A673 (cell line): ENCODE data around the gene NAIF1. TPM values are rescaled to one million over a fixed set of nuclear protein-coding genes. Genes with fewer than 3 reads are reported as not detected.
A peak's percentile ranks its signal among the peaks of the same experiment; 100 is the strongest.

Experiments
- BruUV-seq: library from RNA; stranded (reverse); fragments of 400-500 nt; replicated peaks from 2 replicates; lab custom pipeline; 2021; lab: Mats Ljungman, UMichigan
- CTCF ChIA-PET: fragments of 300-600 bp; sonication (Branson Sonifier 250); formaldehyde crosslinking; loops from one replicate; lab custom pipeline; 2022; ENCODE audit warnings: antibody characterized with exemption; lab: Charles Lee
- POLR2A ChIA-PET: fragments of 300-600 bp; sonication (Branson Sonifier 250); formaldehyde crosslinking; loops from one replicate; lab custom pipeline; 2022; ENCODE audit warnings: antibody characterized with exemption; ENCODE audit not compliant: low non-redundant PET; lab: Charles Lee
- DNase-seq: peaks from one replicate; pipeline ENCODE4 v3.0.0-alpha.2; 2015; ENCODE audit warnings: low spot score
- H3K27ac ChIP-seq: fragments of 200-600 bp; sonication (generic); 2 replicates; pipeline ENCODE4 v1.5.1; 2016; ENCODE audit warnings: mixed run types, low read depth, mild to moderate bottlenecking, mixed read lengths, antibody characterized with exemption, low read length; ENCODE audit not compliant: poor library complexity, severe bottlenecking
- H3K27me3 ChIP-seq: fragments of 200-600 bp; sonication (generic); replicated peaks from 2 replicates; pipeline ENCODE4 v1.6.1; 2017; ENCODE audit warnings: mixed run types, low read depth, mild to moderate bottlenecking, mixed read lengths, antibody characterized with exemption, low read length; ENCODE audit not compliant: insufficient read depth, poor library complexity
- H3K36me3 ChIP-seq: fragments of 200-600 bp; sonication (generic); 2 replicates; pipeline ENCODE4 v1.6.1; 2016; ENCODE audit warnings: mixed run types, mild to moderate bottlenecking, mixed read lengths, antibody characterized with exemption, low read length; ENCODE audit not compliant: insufficient read depth, poor library complexity, severe bottlenecking
- H3K4me1 ChIP-seq: fragments of 200-600 bp; sonication (generic); 2 replicates; pipeline ENCODE4 v1.6.1; 2017; ENCODE audit warnings: mixed run types, mild to moderate bottlenecking, mixed read lengths, antibody characterized with exemption, low read length; ENCODE audit not compliant: insufficient read depth, poor library complexity, severe bottlenecking
- H3K4me3 ChIP-seq: fragments of 200-600 bp; sonication (generic); 2 replicates; pipeline ENCODE4 v1.5.1; 2016; ENCODE audit warnings: low read depth, mixed run types, mild to moderate bottlenecking, mixed read lengths, low read length; ENCODE audit not compliant: poor library complexity, severe bottlenecking
- H3K9me3 ChIP-seq: fragments of 200-600 bp; sonication (generic); 2 replicates; pipeline ENCODE4 v1.6.1; 2016; ENCODE audit warnings: mixed run types, low read depth, mild to moderate bottlenecking, mixed read lengths, antibody characterized with exemption, low read length; ENCODE audit not compliant: poor library complexity, severe bottlenecking
- EZH2 ChIP-seq: fragments of 200-600 bp; sonication (generic); IDR thresholded peaks from 2 replicates; pipeline ENCODE4 v1.6.1; 2017; ENCODE audit warnings: borderline replicate concordance, low read depth, mild to moderate bottlenecking, mixed read lengths, antibody characterized with exemption, low read length; ENCODE audit not compliant: poor library complexity, severe bottlenecking
- intact Hi-C: fragments of 100-400 bp; cut with micrococcal nuclease; formaldehyde crosslinking; loops from one replicate; pipeline ENCODE4 v1.10.0; 2022; ENCODE audit not compliant: unreplicated experiment
- total RNA-seq: library from RNA; stranded (reverse); gene quantifications from 2 replicates; pipeline ENCODE4 v1.2.3, GENCODE V29; 2021
- TF ChIP-seq, protein P1 (sequence below): fragments of 300-800, 200-600 bp; sonication (generic); conservative IDR thresholded peaks from 2 replicates; pipeline ENCODE4 v1.5.1; 2017; ENCODE audit warnings: low read depth, mild to moderate bottlenecking, antibody characterized with exemption, low read length, moderate library complexity, mixed read lengths

Gene NAIF1
- total RNA-seq, 1 experiment from 2014 or later, result 9.3 TPM

- Histone ChIP-seq H3K36me3 (no peaks in the 10 kb centered on the region), H3K4me3 (peak overlapping the region; percentile 2), H3K4me1 (peaks cover 62% of the 10 kb centered on the region), H3K27me3 (no peaks in the 10 kb centered on the region), H3K9me3 (no peaks in the 10 kb centered on the region), H3K27ac (peak overlapping the region; percentile 63)
- ChIA-PET CTCF (interaction anchor here (1.0 kb wide), 1 partner anchor 23 kb away, joined by 8 read pairs; no protein-coding TSS in a partner anchor), POLR2A (no interaction called here)
- intact Hi-C loops, result no loop called here
- TSS peak; percentile 54 for BruUV-seq
- TF ChIP-seq, protein P1, sequence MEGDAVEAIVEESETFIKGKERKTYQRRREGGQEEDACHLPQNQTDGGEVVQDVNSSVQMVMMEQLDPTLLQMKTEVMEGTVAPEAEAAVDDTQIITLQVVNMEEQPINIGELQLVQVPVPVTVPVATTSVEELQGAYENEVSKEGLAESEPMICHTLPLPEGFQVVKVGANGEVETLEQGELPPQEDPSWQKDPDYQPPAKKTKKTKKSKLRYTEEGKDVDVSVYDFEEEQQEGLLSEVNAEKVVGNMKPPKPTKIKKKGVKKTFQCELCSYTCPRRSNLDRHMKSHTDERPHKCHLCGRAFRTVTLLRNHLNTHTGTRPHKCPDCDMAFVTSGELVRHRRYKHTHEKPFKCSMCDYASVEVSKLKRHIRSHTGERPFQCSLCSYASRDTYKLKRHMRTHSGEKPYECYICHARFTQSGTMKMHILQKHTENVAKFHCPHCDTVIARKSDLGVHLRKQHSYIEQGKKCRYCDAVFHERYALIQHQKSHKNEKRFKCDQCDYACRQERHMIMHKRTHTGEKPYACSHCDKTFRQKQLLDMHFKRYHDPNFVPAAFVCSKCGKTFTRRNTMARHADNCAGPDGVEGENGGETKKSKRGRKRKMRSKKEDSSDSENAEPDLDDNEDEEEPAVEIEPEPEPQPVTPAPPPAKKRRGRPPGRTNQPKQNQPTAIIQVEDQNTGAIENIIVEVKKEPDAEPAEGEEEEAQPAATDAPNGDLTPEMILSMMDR, result no peak
- TF ChIP-seq EZH2, result no peak
- peak; percentile 98 for DNase-seq
Measured at GRCh38 chr9:128094166-128094949, 27.2 kb upstream of the NAIF1 start.

DNA sequence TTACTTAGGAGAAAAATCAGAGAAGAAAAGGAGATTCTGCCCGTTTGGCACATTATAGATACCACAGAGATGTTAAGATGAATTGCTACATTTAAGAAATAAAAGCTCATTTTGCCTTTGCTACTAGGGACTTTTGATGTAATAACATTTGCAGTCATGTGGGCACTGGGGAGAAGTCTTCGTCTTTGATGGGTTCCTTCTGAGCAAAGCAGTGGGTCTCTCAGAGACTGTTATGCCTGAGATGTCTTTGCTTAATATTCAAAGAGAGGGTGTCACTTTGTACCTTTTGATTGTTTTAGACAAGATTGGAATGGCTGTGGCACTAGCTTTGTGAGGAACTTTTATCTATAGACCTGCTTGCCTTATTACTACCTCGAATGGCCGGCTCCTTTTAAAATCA lies 25.9 kb upstream of the NAIF1 start:
- POLR2A ChIA-PET, result no interaction called here
- H3K9me3 ChIP-seq, result no peaks in the 10 kb centered on the region
- H3K4me1 ChIP-seq, result peaks cover 55% of the 10 kb centered on the region
- CTCF ChIA-PET, result interaction anchor here (1.3 kb wide), 1 partner anchor 25 kb away, joined by 6 read pairs; no protein-coding TSS in a partner anchor
- H3K36me3 ChIP-seq, result no peaks in the 10 kb centered on the region
- BruUV-seq, result no TSS peak
- TF ChIP-seq, protein P1, result no peak
- no peak for TF ChIP-seq EZH2
- peak overlapping the region; percentile 63 for H3K27ac ChIP-seq
- intact Hi-C loops, result loop anchor here (1.0 kb wide), 1 partner anchor 8 kb away; no protein-coding TSS in a partner anchor
- H3K4me3 ChIP-seq, result no peak overlapping the region
- no peak for DNase-seq
- H3K27me3 ChIP-seq, result no peaks in the 10 kb centered on the region

GRCh38 chr9:128092199-128092977 lies 25.3 kb upstream of the NAIF1 start:
- no peak for TF ChIP-seq EZH2
- TF ChIP-seq, protein P1, result no peak
- no TSS peak for BruUV-seq
- Histone ChIP-seq H3K27ac (peak overlapping the region; percentile 63), H3K36me3 (no peaks in the 10 kb centered on the region), H3K9me3 (no peaks in the 10 kb centered on the region), H3K27me3 (no peaks in the 10 kb centered on the region), H3K4me3 (no peak overlapping the region), H3K4me1 (peaks cover 49% of the 10 kb centered on the region)
- ChIA-PET CTCF (interaction anchor here (1.3 kb wide), 1 partner anchor 25 kb away, joined by 6 read pairs; no protein-coding TSS in a partner anchor), POLR2A (no interaction called here)
- no peak for DNase-seq
- intact Hi-C loops, result no loop called here
